ENCODE measurements around the gene NGF.

GRCh38 chr1:115326419-115326818 is 11.6 kb downstream of the NGF start:
- TF ChIP-seq, protein P1, sequence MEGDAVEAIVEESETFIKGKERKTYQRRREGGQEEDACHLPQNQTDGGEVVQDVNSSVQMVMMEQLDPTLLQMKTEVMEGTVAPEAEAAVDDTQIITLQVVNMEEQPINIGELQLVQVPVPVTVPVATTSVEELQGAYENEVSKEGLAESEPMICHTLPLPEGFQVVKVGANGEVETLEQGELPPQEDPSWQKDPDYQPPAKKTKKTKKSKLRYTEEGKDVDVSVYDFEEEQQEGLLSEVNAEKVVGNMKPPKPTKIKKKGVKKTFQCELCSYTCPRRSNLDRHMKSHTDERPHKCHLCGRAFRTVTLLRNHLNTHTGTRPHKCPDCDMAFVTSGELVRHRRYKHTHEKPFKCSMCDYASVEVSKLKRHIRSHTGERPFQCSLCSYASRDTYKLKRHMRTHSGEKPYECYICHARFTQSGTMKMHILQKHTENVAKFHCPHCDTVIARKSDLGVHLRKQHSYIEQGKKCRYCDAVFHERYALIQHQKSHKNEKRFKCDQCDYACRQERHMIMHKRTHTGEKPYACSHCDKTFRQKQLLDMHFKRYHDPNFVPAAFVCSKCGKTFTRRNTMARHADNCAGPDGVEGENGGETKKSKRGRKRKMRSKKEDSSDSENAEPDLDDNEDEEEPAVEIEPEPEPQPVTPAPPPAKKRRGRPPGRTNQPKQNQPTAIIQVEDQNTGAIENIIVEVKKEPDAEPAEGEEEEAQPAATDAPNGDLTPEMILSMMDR (IDR thresholded peaks at IDR 0.05) = no peak
- no peak for TF ChIP-seq POLR2A (IDR thresholded peaks at IDR 0.05)
